HCEC 1CT (cell line): ENCODE results near the gene APCDD1.

Source experiments
- DNase-seq: peaks from one replicate; pipeline ENCODE4 v3.0.0-alpha.2; 2017

APCDD1 gene

GRCh38 chr18:10453806-10454680 is at the start of gene APCDD1:
Gene APCDD1 (plus strand): TSS chr18:10454635. CDS start chr18:10454982, 347 bp downstream.
- DNase-seq: no peak

- no peak for DNase-seq
These were observed 49.4 kb upstream of the APCDD1 start for GRCh38 chr18:10405014-10405493.

- DNase-seq: no peak
These were observed 48.4 kb upstream of the APCDD1 start for GRCh38 chr18:10405816-10406663.

- DNase-seq: no peak
These were observed 46.3 kb upstream of the APCDD1 start for GRCh38 chr18:10408131-10408530.

- DNase-seq: no peak
These were observed 45.4 kb upstream of the APCDD1 start for GRCh38 chr18:10409041-10409440.

GRCh38 chr18:10410472-10411308 is 43.7 kb upstream of the APCDD1 start:
- DNase-seq: no peak

GRCh38 chr18:10412933-10413332 is 41.5 kb upstream of the APCDD1 start:
- no peak for DNase-seq

GRCh38 chr18:10413722-10414121 is 40.7 kb upstream of the APCDD1 start:
- DNase-seq: no peak

GRCh38 chr18:10414293-10414842 is 40.1 kb upstream of the APCDD1 start:
- DNase-seq: no peak

GRCh38 chr18:10416065-10416464 is 38.4 kb upstream of the APCDD1 start:
- DNase-seq: no peak

GRCh38 chr18:10417191-10417590 is 37.2 kb upstream of the APCDD1 start:
- DNase-seq: no peak

GRCh38 chr18:10417664-10418063 is 36.8 kb upstream of the APCDD1 start:
- DNase-seq: no peak

- no peak for DNase-seq
These were observed 35.6 kb upstream of the APCDD1 start for GRCh38 chr18:10418836-10419235.

- DNase-seq: peak; percentile 49
These were observed 34.9 kb upstream of the APCDD1 start for GRCh38 chr18:10419420-10420103.

- peak; percentile 56 for DNase-seq
These were observed 33.7 kb upstream of the APCDD1 start for GRCh38 chr18:10420561-10421352.

GRCh38 chr18:10421859-10422258 is 32.6 kb upstream of the APCDD1 start:
- DNase-seq: peak; percentile 24

GRCh38 chr18:10422731-10423130 is 31.7 kb upstream of the APCDD1 start:
- no peak for DNase-seq

GRCh38 chr18:10424585-10425307 is 29.7 kb upstream of the APCDD1 start:
- no peak for DNase-seq

- DNase-seq: no peak
These were observed 23.8 kb upstream of the APCDD1 start for GRCh38 chr18:10430677-10431076.

- DNase-seq: no peak
These were observed 22.8 kb upstream of the APCDD1 start for GRCh38 chr18:10431680-10432079.
